K562 (cell line): Measurements from ENCODE around the gene TEX53. TPM values are rescaled to one million over a fixed set of nuclear protein-coding genes. Genes with fewer than 3 reads are reported as not detected.

Experiments
- ATAC-seq: fragments of 200-7000 bp; cut with Tn5 transposase; 3 replicates; pipeline ENCODE4 v1.9.1; 2020; ENCODE audit warnings: moderate library complexity
- BruUV-seq: library from RNA; stranded (reverse); fragments of 400-500 nt; replicated peaks from 2 replicates; lab custom pipeline; 2021; lab: Mats Ljungman, UMichigan
- CTCF ChIA-PET: fragments of 300-600 bp; formaldehyde crosslinking; extraction: SDS; loops from one replicate; lab custom pipeline; 2021; ENCODE audit warnings: low intra/inter-chr PET ratio; lab: Yijun Ruan, JAX
- POLR2A ChIA-PET: fragments of 300-600, 350-650 bp; sonication (Branson Sonifier 250); formaldehyde crosslinking; extraction: SDS; loops from one replicate; lab custom pipeline; 2021; ENCODE audit warnings: antibody characterized with exemption, inconsistent platforms; lab: Yijun Ruan, JAX
- DNase-seq, 4 experiments: peaks; one replicate each; pipeline versions ENCODE4 v3.0.0 to v3.0.0-alpha.2; 2011 to 2018; ENCODE audit warnings: low spot score in 3 of 4, mixed read lengths in 3 of 4; ENCODE audit errors: extremely low read depth in 1 of 4
- FAIRE-seq: peaks from 2 replicates; lab custom pipeline; 2011; peaks lifted over from hg19 to GRCh38; lab: Jason Lieb, UNC
- H2AFZ ChIP-seq: 2 replicates; pipeline ENCODE4 v1.6.0; 2011; ENCODE audit warnings: low read depth, low read length, control low read depth, inconsistent platforms
- H3K27ac ChIP-seq: fragments of 200-600 bp; 3 replicates; pipeline ENCODE4 v1.8.0; 2011; ENCODE audit warnings: low read depth, mild to moderate bottlenecking, control low read depth, inconsistent platforms, low read length, moderate library complexity, mixed read lengths; ENCODE audit errors: extremely low read depth
- H3K27me3 ChIP-seq, 2 experiments: fragments of 300-600 bp in 1 of 2; 2 replicates in 1 of 2; 3 replicates in 1 of 2; pipeline versions ENCODE4 v1.6.0 to v1.8.0; 2011; ENCODE audit warnings: inconsistent platforms in 2 of 2, low read length in 2 of 2, mild to moderate bottlenecking in 1 of 2, mixed read lengths in 1 of 2, moderate library complexity in 1 of 2; ENCODE audit not compliant: control insufficient read depth in 2 of 2, insufficient read depth in 2 of 2
- H3K36me3 ChIP-seq: fragments of 300-600 bp; 3 replicates; pipeline ENCODE4 v1.8.0; 2011; ENCODE audit warnings: mild to moderate bottlenecking, low read length, inconsistent platforms; ENCODE audit not compliant: control insufficient read depth, insufficient read depth
- H3K4me1 ChIP-seq, 2 experiments: fragments of 200-600 bp in 1 of 2; replicated peaks in 1 of 2; 2 replicates in 1 of 2; 3 replicates in 1 of 2; pipeline versions ENCODE4 v1.5.1 to v1.8.0; 2011; ENCODE audit warnings: inconsistent platforms in 2 of 2, low read length in 2 of 2, mild to moderate bottlenecking in 1 of 2, mixed read lengths in 1 of 2, moderate library complexity in 1 of 2; ENCODE audit not compliant: control insufficient read depth in 2 of 2, insufficient read depth in 2 of 2
- H3K4me2 ChIP-seq: 2 replicates; pipeline ENCODE4 v1.6.1; 2011; ENCODE audit warnings: low read length, control low read depth, inconsistent platforms, mixed read lengths; ENCODE audit not compliant: insufficient read depth
- H3K4me3 ChIP-seq: fragments of 200-600 bp; sonication (generic), shearing (Covaris generic); 2 replicates; pipeline ENCODE4 v1.5.1; 2016; ENCODE audit warnings: control low read depth, inconsistent platforms
- H3K79me2 ChIP-seq: fragments of 200-600 bp; 3 replicates; pipeline ENCODE4 v1.8.0; 2011; ENCODE audit warnings: low read length, inconsistent platforms; ENCODE audit not compliant: control insufficient read depth, insufficient read depth
- H3K9ac ChIP-seq, 2 experiments: 2 replicates each; pipeline versions ENCODE4 v1.6.0 to v1.6.1; 2011; ENCODE audit warnings: low read depth in 2 of 2, low read length in 2 of 2, control low read depth in 1 of 2, inconsistent platforms in 1 of 2, mild to moderate bottlenecking in 1 of 2, mixed read lengths in 1 of 2; ENCODE audit not compliant: insufficient read depth in 1 of 2
- H3K9me1 ChIP-seq: one replicate; pipeline ENCODE4 v1.6.0; 2011; ENCODE audit warnings: inconsistent platforms, mild to moderate bottlenecking, low read length, moderate library complexity; ENCODE audit not compliant: control insufficient read depth, insufficient read depth
- H3K9me3 ChIP-seq: replicated peaks from 2 replicates; pipeline ENCODE4 v1.5.1; 2011; ENCODE audit warnings: low read depth, low read length, inconsistent platforms; ENCODE audit not compliant: control insufficient read depth, insufficient read depth
- H4K20me1 ChIP-seq: replicated peaks from 2 replicates; pipeline ENCODE4 v1.6.1; 2011; ENCODE audit warnings: low read length, inconsistent platforms, mixed read lengths; ENCODE audit not compliant: control insufficient read depth, insufficient read depth
- CC2D1A ChIP-seq: fragments of 450-650 bp; IDR thresholded peaks from 2 replicates; pipeline ENCODE4 v1.6.1; 2017; ENCODE audit warnings: mild to moderate bottlenecking
- GTF2E2 ChIP-seq: fragments of 200-800 bp; sonication (Bioruptor generic); IDR thresholded peaks from 2 replicates; pipeline ENCODE4 v1.6.1; 2016; ENCODE audit warnings: missing genetic modification characterization, missing compliant biosample characterization
- HDGF ChIP-seq: fragments of 450-650 bp; IDR thresholded peaks from 2 replicates; pipeline ENCODE4 v1.6.1; 2016
- HIVEP1 ChIP-seq: fragments of 250-450 bp; sonication (Bioruptor Pico); IDR thresholded peaks from 2 replicates; pipeline ENCODE4 v1.4.0; 2020; ENCODE audit warnings: mild to moderate bottlenecking
- KLF1 ChIP-seq: fragments of 450-650 bp; IDR thresholded peaks from 2 replicates; pipeline ENCODE4 v1.6.1; 2016; ENCODE audit warnings: missing genetic modification characterization, missing compliant biosample characterization
- PTTG1 ChIP-seq: fragments of 450-650 bp; IDR thresholded peaks from 2 replicates; pipeline ENCODE4 v1.6.1; 2016; ENCODE audit warnings: low read depth, mild to moderate bottlenecking, missing genetic modification characterization, missing compliant biosample characterization
- ZBTB1 ChIP-seq: sonication (generic); formaldehyde crosslinking; IDR thresholded peaks from 2 replicates; pipeline ENCODE4 v1.8.1; 2023; ENCODE audit warnings: missing genetic modification reagents, low read depth, mild to moderate bottlenecking, borderline replicate concordance
- ZNF12 ChIP-seq: sonication (generic); formaldehyde crosslinking; IDR thresholded peaks from 2 replicates; pipeline ENCODE4 v1.4.0; 2020; ENCODE audit warnings: mild to moderate bottlenecking, missing genetic modification reagents
- ZNF134 ChIP-seq: fragments of 250-450 bp; sonication (Bioruptor Pico); conservative IDR thresholded peaks from 2 replicates; pipeline ENCODE4 v1.4.0; 2020
- ZNF398 ChIP-seq: fragments of 250-450 bp; sonication (Bioruptor Pico); IDR thresholded peaks from 2 replicates; pipeline ENCODE4 v1.8.0; 2021; ENCODE audit warnings: moderate library complexity, mild to moderate bottlenecking, inconsistent platforms
- WGBS: fragments of 100-300 bp; shearing (Covaris generic); methylation state at CpG from one replicate; pipeline ENCODE4 v1.1.6; 2016; ENCODE audit warnings: low coverage, mixed read lengths; ENCODE audit not compliant: insufficient coverage; ENCODE audit errors: missing lambda C conversion rate; 5-methylcytosine and 5-hydroxymethylcytosine counted together
- in situ Hi-C: fragments of 300-500 bp; cut with MboI; formaldehyde crosslinking; loops from 4 replicates; pipeline ENCODE4 v1.15.0; 2018; ENCODE audit warnings: inconsistent platforms, mixed read lengths
- intact Hi-C: fragments of 100-400 bp; cut with micrococcal nuclease; formaldehyde crosslinking; loops from 2 replicates; pipeline ENCODE4 v1.14.2; 2022
- polyA plus RNA-seq, 8 experiments: library from polyadenylated mRNA; depleted of rRNA in 4 of 8; stranded (reverse) in 5 of 8; unstranded in 3 of 8; fragments of >200 nt; fragmentation: Nextera tagmentation in 2 of 8; fragmentation: Illumina TruSeq in 1 of 8; extraction: Ambion mirVana in 2 of 8; extraction: Trizol in 1 of 8; gene quantifications; 2 replicates each; pipeline versions ENCODE4 v1.2.1 to v1.2.3, GENCODE V29; 2011 to 2014; ENCODE audit warnings: inconsistent platforms in 1 of 8, missing spikeins in 1 of 8
- total RNA-seq, 7 experiments: library from RNA; depleted of rRNA in 6 of 7; stranded (reverse); fragments of >200 nt in 6 of 7; fragmentation: Illumina TruSeq in 2 of 7; extraction: Trizol in 2 of 7; gene quantifications; 2 replicates each; pipeline versions ENCODE4 v1.2.1 to v1.2.3, GENCODE V29; 2011 to 2021; ENCODE audit warnings: low replicate concordance in 1 of 7

TEX53 gene
- total and polyA plus RNA-seq, 9 of the 15 experiments (the other 6 are each of a cell fraction or from before 2014, with no cell fraction given) = not detected

- Histone ChIP-seq H3K9me1 (no peaks in the 10 kb centered on the region), H3K4me3 (no peak overlapping the region), H3K9ac (no peak overlapping the region), H3K4me1 (peaks cover 5 to 6% of the 10 kb centered on the region in 2 experiments), H3K36me3 (peaks cover 31% of the 10 kb centered on the region; the same call in 2 of the 3 replicates), H3K27ac (no peak overlapping the region), H4K20me1 (no peaks in the 10 kb centered on the region), H2AFZ (no peak overlapping the region), H3K4me2 (no peak overlapping the region), H3K79me2 (peaks cover 3% of the 10 kb centered on the region; the same call in 1 of the 3 replicates), H3K27me3 (no peaks in the 10 kb centered on the region), H3K9me3 (peaks cover 7% of the 10 kb centered on the region)
- no peak for TF ChIP-seq HDGF
- no peak for TF ChIP-seq PTTG1
- TF ChIP-seq HIVEP1 (CRISPR knock-in tag) = no peak
- no peak for TF ChIP-seq CC2D1A
- no peak for TF ChIP-seq GTF2E2 (tag)
- TF ChIP-seq ZBTB1 (CRISPR knock-in tag) = no peak
- no peak for FAIRE-seq
- 77% methylated on average over 7 of the region's 7 CpGs for WGBS
- ATAC-seq = no peak
- ChIA-PET POLR2A (interaction anchor here (1.0 kb wide), 1 partner anchor 8 kb away, joined by 3 read pairs; no protein-coding TSS in a partner anchor), CTCF (no interaction called here)
- no TSS peak for BruUV-seq
- in situ Hi-C loops = no loop called here
- DNase-seq = no peak
- intact Hi-C loops = no loop called here
These were observed 36.0 kb downstream of the TEX53 start for GRCh38 chr9:114621561-114621960.

GRCh38 chr9:114619191-114619761, 38.3 kb downstream of the TEX53 start:
- FAIRE-seq = no peak
- Histone ChIP-seq H3K79me2 (peaks cover 11% of the 10 kb centered on the region; the same call in 2 of the 3 replicates), H3K9ac (no peak overlapping the region), H3K4me2 (no peak overlapping the region), H3K9me3 (peaks cover 7% of the 10 kb centered on the region), H2AFZ (no peak overlapping the region)
- CTCF ChIA-PET = no interaction called here
- no TSS peak for BruUV-seq
- TF ChIP-seq ZNF12 (CRISPR knock-in tag) (no peak), KLF1 (tag) (no peak), ZNF134 (no peak), ZNF398 (no peak)
- TF ChIP-seq, all 486 proteins: peak for 0
- Histone ChIP-seq H3K9me1 (no peaks in the 10 kb centered on the region), H3K27me3 (no peaks in the 10 kb centered on the region), H3K27ac (no peak overlapping the region), H3K4me1 (peaks cover 5 to 6% of the 10 kb centered on the region in 2 experiments), H4K20me1 (no peaks in the 10 kb centered on the region), H3K36me3 (peaks cover 25% of the 10 kb centered on the region; the same call in 2 of the 3 replicates), H3K4me3 (no peak overlapping the region)
- POLR2A ChIA-PET = no interaction called here
- 92% methylated on average over 13 of the region's 13 CpGs for WGBS
- in situ Hi-C loops (no loop called here), intact Hi-C loops (no loop called here)
- DNase-seq (no peak), ATAC-seq (no peak)
